Measurements from ENCODE around the gene UMOD. TPM values are rescaled to one million over a fixed set of nuclear protein-coding genes. Genes with fewer than 3 reads are reported as not detected.

UMOD gene
- total and polyA plus RNA-seq, 9 of the 15 experiments (the other 6 are each of a cell fraction or from before 2014, with no cell fraction given), result not detected

- TF ChIP-seq MGA (IDR thresholded peaks at IDR 0.05) (no peak), NBN (IDR thresholded peaks at IDR 0.05; ENCODE audit: low read depth) (no peak), SMARCB1 (IDR thresholded peaks at IDR 0.05; ENCODE audit: insufficient read length, low read depth) (no peak), ZNF280B (CRISPR knock-in tag; IDR thresholded peaks at IDR 0.05) (no peak)
Measured at GRCh38 chr16:20308266-20308665, 44.2 kb downstream of the UMOD start (continued).
